HG03060 (cell line): ENCODE results near the gene PAK6.

Source experiments
- ATAC-seq: cut with Tn5 transposase; IDR thresholded peaks from one replicate; pipeline ENCODE4 v1.9.1; 2021; ENCODE audit warnings: low read depth, moderate number of reproducible peaks; ENCODE audit not compliant: unreplicated experiment

PAK6 gene

DNA sequence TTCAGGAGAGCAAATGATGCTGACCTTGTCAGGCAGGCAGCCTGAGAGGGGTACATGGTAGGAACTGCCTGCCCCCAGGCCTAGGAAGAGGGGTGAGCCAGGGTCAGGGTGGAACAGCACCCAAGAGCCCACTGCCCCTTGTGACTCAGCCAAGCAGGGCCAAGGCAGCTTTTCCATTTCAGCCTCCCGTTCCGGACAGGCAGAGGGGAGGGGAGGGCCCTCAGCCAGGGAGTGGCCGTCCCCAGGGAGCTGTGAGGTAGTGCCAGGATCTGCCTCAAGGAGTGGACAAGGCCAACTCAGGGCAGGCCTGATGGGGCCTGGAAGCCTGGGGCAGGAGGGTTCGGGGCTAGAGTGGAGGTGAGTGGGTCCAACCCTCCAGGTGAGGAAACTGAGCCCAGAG, 49.1 kb downstream of the PAK6 start:
- no peak for ATAC-seq

DNA sequence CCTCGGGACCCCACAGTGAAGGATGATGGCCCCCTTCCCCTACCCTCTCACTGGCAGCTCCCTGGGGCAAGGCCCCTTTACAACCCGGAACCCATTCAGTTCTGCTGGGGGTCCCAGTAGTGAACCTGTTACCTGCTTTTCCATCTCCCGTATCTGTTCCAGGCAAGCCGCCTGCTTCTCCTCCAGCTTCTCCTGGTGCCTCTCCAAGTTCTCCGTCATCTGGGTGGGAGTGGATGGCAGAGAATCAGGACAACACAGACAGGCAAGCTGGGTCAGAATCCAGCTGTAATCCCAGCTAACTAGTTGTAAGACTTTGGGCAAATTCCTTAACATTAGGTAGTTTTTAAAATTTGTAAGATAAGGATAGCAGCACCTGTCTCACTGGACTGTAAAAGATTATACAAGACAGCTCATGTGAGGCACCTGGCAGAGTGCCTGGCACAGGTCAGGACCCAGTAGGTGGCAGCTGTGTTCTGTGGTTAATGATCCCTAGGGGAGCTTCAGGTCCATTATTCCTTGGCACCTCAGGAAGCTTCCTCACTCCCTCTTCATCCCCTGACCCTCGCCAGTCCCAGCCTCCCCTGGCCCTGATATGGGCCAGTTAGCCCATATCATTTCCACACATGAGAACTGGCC, 50.4 kb downstream of the PAK6 start:
- ATAC-seq, result no peak

DNA sequence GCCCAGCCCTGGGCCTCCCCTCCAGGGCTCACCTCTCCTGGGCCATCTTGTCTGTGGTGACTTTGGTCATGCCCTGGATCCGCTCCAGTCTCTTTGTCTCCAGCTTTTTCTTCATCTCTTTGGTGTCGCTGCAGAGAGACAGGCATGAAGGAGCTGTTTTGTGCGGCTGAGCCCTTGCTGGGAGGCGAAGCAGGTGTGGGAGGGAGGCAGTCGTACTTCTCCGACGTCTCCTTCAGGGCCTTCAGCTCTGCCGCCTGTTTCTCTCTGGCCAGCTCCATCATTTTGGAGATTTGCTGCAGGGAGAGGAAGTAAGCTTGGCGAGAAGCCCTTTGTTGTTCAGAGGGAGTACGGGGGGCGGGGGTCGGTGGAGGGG, 51.7 kb downstream of the PAK6 start:
- no peak for ATAC-seq

DNA sequence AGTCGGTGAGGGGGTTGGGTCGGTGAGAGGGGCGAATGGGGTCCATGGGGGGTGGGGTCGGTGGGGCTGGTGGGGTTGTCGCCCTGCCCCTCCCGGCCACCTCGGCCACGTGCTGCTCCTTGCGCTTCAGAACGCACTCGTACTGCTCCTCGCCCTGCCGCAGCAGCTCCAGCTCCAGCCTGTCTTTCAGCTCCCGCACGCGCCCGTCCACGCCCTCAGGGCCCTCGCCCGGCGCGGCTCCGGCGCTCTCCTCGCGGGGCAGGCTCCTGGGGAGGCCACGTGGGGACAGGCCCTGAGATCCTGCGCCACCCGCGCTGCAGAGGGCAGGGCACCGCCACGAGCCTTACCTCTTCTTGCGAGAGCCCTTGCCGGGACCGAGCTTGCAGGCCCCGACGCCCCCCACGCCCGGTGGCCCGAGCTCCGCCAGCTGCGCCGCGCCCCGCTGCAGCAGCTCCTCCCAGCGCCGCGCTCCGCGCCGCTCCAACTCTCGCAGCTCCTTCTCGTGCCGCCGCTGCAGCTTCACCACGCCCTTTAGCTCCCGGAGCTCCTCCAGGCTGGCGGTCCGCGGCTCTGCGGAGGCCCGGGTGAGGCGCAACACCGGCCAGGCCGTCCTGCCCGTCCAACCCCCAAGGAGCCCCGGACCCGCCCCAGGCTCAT, 52.2 kb downstream of the PAK6 start:
- no peak for ATAC-seq

DNA sequence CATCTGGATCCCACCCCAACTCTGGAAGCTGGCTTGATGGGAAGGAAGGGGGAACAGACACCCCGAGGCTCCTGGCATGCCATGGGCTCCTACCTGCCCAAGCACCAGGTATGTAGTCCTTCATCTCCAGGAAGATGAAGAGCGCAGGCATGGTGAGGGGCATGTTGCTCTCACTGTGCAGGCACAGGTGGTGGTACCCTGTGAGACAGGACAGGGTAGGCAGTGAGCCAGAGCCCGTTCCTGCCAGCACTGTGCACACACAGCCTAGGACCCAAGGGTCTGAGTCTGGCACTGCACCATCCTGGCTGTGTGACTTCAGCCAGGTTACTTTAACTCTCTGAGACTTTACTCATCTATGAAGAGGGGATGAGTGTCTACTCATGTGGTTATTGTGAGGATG, 53.4 kb downstream of the PAK6 start:
- ATAC-seq, result no peak

DNA sequence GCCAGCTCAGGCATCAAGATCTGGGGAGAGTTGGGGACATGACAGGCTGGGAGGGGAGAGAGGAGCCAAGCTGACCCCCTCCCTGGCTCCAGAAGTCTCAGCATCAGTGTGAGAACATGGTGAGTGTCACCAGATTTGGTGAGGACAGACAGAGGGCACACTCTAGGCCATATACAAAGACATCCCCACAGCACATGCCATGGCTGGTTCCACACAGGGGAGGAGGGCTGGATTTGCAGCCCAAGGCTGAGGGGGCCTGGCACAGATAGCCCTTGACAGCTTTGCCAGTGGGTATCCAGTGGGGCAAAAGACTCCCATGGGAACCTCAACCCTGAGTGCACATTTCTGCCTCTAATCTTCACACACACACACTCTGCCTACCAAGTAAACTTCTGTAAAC, 54.1 kb downstream of the PAK6 start:
- ATAC-seq, result no peak

DNA sequence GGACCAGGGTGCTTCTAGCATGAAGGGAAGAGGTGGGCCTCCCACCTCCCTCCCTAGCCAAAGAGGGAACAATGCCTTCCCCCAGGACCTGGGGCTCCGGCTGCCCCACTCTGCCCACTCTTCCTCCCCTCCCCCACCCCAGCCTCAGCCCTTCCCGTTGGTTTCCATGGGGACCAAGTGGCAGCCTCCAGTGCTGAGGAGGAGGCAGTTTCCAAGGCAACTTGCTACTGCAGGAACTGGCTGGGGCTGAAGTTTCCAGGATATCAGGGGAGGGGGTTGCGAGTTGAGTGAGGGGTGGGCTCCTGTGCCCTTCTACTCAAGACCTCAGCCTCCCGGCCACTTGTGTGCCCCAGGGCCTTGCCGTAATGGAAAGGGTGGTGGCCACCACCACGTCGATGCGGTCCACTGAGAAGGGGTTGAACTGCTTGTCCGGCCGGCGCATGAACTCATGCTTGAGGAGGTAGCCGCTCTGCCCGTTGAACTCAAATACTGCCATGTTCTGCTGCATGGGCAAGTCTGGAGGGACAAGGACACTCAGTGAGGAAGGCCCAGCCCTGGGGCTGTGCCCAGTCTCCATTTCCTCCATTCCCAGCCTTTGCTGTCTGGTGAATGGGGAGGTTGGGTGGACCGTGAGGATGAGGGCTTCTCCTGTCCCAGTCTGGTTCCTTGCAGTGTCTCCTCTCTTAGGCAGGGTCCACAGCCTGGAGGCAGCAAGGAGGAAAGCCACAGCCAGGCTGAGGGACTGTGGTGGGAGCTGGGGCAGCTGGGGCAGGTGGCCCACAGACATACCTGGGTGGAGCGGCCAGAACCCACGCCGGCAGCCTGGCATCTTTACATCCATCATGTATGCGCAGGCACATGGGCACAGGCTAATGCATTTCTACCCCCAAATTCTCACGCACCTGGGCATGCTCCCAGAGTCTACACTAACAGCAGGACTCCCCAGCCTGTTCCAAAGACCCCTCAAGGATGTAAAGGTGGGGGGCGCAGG, 55.3 kb downstream of the PAK6 start:
- ATAC-seq, result no peak

DNA sequence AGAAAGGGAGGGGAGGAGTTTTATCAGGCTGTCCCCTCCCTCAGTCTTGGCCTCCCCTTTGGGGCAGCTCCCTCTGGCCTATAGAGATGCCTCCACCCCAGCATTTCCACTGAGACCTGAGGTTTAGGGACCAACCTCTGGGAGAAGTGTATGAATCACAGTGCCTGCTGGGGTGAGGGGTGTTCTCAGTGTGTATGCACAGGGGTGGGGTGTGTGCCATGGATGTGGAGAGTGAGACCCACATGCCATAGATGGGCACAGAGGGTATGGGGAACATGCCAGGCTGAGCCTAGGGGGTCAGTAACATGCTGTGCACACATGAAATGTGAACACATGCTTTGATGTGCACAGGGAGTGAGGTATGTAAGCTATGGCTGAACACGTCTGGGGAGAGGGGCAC, 56.4 kb downstream of the PAK6 start:
- ATAC-seq, result no peak

DNA sequence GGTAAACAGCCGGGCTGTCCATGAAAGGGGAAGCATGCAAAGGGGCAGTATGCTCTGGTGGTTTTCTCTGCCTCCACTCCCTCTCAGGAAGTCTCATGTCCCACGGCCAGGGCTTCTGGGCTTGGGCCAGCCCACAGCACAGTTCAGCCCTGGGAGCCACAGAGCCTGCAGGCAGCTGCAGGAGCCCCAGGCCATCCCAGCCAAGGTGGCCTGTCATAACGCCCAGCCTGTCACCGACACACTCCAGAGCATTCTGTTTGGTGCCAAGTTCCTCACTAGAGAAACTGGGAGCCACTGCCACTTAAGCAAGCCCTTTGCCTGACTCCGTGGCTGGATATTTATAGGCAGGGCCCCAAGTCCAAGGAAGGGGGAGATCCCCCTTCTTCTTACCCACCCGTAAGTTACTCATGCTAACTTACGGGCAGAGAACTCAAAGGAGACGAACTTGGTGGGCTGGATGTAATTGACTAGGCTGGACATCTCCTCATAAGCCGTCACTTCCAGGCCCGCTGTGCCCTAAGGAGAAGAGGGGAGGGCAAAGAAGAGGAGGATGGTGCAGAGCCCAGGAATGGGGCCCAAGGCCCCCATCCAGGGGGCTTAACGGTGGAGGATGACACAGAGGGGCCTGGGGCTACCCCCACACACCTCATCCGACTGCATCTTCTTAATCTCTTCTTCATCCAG, 57.2 kb downstream of the PAK6 start:
- no peak for ATAC-seq

DNA sequence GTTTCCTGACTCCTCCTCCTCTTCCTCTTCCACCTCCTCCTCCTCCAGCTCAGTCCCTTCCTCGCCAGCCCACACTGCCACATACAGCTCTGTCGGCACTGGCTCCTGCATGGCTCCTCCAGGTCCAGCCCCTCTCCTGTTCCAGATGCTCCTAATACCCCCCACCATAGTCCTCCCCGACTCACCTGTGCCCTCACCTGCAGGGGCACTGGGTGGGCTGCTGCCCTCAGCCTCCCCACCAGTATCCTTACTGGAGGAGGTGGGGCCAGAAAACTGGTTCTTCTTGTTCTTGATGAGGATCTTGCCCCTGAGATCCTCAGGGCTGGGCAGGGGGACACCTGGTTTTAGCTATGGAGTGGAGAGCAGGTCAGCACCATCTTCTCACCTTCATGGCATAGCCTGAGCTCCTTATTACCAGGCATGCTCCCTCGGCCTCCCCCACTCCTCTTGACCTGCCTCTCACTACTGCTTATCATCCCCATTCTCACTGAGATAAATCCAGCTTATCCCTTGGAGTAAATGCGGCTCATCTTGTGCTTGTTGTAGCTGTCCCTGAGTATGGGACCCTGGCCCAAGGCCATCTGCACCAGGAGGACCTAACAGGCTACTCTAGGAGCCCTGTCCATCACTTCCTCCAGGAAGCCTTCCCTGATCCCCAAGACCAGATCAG, 57.8 kb downstream of the PAK6 start:
- no peak for ATAC-seq

DNA sequence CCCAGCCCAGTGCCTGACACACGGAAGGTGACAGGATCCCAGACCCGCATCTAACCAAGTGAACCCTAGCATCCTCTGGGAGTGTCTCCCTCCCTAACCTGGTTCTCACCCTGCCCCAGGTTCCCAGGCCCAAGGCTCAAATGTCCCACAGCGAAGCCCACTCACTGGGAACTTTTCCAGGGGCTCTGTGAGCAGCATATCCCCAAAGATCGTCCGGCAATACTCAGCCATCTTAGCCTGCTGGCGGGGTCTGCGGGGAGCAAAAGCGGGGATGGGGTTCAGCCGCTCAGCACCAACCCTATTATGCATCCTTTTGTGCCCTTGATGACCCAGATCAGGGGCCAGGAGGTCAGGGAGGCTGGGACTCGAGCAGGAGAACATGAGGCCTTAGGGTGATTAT, 58.5 kb downstream of the PAK6 start:
- ATAC-seq, result no peak

DNA sequence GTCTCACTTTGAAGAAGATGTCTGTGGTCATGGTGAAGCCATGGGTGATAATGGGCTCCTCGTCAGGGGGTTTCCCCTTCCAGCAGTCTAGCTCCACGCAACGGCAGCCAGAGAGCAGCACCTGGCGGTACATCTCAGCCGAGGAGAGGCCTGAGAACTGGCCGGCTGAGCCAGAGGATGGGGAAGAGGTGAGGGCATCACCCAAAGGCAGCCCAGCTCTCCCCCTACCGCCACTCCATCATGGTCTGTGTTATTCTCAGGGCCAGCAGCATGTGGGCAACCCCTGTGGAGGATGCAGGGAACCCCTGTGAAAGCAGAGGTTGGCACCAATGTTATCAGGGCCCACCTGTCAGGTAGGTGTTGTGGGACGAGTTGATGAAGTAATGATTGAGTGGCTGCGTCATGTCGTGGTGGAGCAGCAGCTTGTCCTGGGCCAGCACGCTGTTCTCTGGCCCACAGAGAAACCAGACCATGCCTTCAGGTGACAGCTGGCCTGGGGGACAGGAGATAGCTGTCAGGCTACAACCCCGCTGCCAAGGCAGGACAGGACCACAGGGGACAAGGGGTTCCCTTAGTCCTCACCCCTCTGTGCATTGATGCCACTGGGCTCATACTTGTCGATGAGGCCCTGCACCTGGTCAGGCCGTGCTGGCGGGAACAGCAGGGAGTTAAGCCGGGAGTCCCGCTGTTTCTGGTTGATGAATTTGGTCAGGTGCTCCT, 59.5 kb downstream of the PAK6 start:
- ATAC-seq, result no peak

DNA sequence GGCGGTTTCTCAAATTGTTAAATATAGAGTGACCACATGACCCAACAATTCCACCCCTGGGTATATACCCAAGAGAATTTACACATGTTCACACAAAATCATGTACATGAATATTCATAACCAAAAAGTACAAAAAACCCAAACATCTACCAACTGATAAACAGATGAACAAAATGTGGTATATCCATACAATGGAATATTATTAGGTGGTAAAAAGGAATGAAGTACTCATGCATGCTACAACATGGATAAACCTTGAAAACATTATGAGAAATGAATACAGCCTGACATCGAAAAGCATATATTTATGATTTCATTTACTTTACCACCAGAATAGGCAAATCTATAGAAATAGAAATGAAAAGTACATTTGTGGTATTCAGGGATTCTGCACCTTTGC, 61.5 kb downstream of the PAK6 start:
- no peak for ATAC-seq

DNA sequence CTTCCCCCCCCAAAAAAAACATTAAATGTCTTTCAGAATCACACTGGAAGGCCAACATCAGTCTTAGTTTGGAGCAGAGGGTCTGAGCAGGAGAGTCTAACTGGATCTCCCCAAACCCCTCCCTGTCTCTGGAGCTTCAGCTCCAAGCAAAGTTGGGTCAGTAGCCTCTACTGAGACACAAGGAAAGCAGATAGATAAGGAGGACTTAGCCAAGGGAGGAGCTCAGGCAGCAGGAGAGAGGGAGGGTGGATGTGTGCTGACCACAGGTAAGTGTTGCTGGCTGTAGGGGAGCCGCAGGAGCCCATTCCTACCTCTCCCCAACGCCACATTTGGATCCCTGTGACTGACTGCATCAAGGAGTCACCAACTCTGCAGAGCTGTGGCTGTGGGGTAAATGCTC, 61.9 kb downstream of the PAK6 start:
- no peak for ATAC-seq

DNA sequence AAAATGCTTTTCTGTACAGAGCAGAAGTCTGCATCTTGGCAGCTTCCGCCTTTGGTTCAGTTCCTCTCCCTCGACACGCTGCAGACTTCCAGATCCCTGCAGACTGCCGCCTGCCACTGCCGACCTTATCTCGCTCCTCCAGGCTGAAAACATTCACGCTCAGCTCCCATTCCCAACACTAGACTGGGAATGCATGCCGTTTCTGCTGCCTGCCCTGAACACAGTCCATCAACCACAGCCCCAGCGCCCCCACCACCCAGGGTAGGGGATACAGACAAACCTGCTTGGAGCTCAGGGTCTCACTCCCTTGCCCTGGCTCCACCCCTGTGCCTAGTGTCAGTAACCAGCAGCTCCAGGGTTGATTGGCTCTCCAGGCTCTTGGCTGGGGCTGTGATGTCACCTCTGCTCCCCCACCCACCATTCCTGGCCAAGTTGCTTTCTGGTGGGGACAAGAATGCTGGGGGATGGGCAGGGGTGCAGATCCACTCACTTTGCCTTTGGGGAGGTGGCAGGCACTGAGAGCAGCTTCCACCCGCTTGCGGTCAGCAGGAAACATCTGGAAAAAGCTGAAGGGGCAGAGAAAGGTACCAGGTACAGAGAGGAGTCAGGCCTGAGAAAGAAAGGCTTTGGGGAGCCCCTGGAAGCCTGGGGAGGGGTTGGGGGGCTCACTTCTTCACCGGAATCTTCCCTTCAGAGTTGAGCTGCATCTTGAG, 62.8 kb downstream of the PAK6 start:
- no peak for ATAC-seq

DNA sequence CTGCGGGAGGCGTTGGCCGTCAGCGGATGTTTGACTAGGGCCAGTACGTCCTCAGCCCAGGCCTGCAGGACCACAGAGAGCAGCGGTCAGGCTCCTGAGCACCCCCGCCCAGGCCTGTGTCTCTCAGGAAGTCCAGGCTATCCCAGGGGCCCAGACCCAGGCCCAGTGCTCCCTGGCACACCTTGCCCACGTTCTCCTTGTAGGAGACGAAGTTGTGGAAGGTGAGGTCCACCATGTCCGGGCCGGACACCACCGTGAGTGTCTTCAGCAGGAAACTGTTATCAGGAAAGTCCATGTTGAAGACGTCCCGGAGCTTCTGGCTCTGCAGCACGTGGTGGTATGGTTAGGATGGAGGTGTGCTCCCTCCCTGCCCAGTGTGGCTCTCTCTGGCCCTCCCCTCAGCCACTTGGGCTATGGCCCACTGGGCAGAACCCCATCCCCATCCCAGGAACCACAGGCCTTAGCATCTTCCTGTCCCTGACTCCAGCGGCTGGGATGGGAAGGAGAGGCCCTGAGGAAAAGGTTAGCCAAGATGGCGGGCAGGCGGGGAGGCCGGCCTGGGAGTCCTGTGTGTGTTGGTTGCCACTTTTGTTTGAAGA, 63.5 kb downstream of the PAK6 start:
- ATAC-seq, result no peak

DNA sequence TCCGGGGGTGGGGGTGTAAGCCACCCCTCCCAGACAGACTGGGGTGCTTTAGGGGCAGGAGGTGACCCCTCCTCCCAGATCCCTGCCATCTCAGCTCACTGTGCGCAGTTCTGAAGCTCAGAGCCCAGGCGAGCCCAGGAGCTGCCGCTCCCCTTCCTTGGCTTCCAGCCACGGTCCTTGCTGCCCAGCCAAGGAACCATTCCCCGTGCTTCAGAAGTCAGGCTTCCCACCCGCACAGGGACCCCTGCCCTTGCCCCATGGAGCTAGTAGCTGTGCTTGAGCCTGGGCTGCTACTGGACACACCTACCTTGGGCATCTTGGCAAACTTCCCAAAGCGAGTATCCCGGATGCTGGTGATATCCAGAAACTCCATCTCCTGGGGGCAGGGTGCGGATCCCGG, 64.1 kb downstream of the PAK6 start:
- ATAC-seq, result no peak

DNA sequence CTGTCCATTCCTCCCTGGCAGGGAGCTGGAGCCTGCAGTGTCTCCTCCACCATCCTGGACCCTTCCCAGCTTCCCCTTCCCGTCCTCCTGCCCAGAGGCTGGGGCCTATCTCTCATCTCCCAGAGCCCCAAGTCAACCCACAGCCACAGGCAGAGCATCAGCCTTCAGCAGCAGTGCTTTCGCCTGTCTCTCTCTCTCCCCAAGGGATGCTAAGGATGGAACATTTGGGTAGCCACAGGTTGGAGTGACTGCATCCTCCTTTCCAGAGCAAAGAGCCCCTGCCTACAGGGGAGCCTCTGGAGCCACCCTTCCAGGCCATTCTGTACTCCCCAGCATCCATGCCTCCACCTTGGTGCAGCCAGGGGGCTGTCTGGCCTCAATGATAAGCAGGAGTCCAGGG, 64.7 kb downstream of the PAK6 start:
- no peak for ATAC-seq

DNA sequence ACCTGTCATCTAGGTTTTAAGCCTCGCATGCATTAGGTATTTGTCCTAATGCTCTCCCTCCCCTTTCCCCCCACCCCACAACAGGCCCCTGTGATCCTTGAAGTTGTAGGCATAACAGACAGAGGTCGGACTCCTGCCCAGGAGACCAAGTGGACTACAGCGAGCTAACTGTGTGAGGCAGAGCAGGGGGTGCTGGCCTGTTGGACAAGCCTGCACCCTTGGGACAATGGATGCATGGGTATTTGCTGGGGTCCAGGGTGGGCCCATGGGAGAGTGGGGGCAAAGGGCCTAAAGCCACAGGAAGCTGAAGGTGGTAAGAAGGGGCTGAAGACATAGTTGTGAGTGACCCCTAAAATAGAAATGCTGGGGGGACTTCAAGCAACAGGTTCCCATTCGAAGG, 66.4 kb downstream of the PAK6 start:
- no peak for ATAC-seq
